ENCODE results near the gene SYNDIG1.

SYNDIG1 gene

DNA sequence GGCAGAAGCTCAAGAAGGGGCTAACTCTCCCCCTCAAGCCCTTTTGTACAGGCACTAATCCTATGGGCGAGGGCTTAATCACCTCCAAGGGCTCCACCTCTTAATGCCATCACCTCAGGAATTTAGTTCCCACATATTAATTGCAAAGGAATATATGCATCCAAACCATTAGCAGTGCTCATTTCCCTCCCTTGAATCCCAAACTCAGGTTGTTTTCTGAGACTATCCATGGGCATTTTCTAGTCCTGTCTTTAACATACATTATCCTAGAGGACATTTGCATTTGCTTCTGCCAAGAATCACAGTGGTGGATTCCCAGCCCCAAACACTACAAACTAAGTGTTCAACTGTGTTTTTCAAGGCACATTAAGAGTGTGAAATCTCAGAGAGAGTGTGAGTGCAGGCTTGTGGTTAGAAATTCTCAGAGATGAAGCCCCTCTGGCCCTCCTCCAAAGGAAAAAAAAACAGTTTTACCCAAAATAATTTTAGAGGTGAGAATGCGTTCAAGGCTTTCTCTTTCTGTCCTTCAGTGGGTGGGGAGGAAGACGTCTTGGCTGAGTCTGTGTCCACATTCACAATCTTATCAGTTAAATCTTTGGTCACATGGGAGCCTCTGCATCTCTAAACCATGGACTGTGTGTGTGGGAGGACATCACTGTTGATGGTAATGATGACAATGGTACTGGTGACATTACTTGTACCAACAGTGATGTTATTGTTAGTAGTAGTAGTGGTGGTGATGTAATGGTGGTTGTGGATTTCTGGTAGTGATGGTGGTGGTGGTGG, 59.3 kb downstream of the SYNDIG1 start:
- no peak for DNase-seq (ENCODE audit: low spot score)

DNA sequence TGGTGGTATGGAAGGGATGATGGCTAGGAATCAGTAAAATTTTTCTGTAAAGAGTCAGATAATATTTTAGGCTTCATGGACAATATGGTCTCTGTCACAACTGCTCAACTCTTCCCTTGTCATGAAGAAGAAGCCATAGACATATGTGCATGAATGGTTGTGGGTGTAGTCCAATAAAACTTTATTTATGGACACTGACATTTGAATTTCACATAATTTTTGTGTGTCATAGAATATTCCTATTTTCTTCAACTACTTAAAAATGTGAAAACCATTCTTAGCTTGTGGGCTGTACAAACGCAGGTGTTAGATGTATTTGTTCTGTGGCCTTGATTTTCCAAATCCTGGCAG, 59.9 kb downstream of the SYNDIG1 start:
- DNase-seq (ENCODE audit: low spot score): no peak

DNA sequence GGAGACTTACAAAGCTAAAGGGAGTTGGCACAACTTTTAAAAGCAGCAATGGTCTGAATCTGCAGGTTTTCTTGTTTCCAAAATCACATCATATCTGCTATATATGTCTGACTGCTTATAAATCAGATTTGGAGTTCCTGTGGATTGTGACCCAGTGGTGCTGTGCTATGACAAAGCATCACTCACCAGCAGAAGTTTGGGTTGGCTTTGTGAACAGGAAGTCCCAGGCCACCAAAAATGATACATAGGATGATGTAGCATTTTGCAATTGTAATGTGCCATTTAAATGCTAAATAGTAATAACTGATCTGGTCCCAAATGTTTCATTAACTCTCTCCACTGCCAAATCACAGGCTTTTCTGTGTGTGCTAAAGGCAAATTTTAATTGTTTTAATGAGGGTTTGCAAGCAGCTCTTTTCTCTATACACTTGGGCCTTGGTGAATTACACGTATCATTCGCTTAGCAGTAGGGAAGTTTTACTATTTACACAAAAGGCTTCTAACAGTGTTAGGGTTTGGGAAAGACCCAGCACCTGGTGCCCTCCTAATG, 60.8 kb downstream of the SYNDIG1 start:
- no peak for DNase-seq (ENCODE audit: low spot score)

DNA sequence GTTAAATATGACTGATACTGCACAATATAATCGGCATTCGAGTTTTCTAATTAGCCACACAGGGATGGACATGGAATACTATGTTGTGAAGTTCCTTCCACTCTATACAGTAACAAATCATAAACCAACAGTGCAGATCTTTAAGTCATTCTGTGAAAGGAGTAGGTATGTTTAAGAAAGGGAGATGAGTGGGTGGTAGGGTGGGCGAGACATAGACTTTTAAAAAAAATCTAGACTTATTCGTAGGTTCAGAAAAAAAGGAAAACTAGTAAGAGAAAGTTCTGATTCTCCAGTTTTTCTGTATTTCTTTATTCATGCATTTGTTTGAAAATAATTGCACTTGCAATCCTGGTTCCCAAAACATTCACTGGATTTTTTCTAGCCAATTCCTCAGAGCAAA, 61.8 kb downstream of the SYNDIG1 start:
- no peak for DNase-seq (ENCODE audit: low spot score)

DNA sequence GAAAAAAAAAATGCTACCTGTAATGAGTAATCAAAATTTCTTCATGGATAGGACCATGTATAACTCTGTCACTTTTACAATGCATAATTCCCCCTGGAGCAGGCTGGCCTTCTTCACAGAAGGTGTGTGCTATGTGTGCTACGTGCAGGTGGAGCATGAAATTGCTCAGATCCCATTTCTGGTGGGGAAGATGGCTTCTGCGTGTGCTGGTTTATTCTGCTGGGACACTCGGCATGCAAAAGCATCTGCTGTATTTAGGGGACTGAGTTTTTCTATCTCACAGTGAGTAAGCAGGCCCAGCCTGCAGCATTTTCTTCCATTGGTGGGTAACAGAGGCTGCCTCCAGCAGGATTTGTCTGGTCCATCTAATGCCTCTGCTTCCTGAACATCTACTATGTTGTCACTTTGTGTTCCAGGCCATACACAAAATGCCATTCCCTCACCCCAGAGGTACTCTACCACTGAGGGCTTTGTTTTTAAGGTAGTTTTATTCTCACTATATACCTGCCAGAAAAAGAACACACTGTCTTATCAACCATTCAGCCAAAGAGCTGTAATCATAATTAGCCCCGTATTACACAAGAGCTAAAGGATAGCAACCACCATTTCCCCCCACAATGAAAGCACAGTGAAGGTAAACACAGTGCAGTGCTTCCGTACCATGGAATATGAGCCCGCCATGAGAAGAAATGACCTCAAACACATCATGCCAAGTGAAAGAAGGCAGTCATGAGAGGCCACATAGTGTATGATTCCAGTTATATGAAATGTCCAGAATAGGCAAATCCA, 62.4 kb downstream of the SYNDIG1 start:
- no peak for DNase-seq (ENCODE audit: low spot score)

DNA sequence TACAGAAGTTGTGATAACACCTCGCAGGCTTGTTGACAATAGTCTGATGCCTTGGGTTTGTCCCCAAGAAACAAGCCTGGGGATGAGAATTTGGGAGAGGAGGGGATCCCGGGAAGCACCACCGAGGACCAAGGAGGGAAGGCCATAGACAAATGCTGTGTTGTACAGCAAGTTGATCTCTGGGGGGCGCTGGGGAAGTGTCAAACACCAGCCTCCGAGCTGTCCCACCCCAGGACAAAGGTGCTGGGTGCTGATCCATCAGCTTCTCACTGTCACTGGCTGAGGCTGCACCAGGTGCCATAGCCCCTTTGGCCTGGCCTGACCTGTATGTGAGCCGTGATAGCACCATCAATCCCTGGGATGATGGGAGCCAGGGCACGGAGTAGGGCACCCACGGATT, 64.0 kb downstream of the SYNDIG1 start:
- DNase-seq (ENCODE audit: low spot score): no peak

DNA sequence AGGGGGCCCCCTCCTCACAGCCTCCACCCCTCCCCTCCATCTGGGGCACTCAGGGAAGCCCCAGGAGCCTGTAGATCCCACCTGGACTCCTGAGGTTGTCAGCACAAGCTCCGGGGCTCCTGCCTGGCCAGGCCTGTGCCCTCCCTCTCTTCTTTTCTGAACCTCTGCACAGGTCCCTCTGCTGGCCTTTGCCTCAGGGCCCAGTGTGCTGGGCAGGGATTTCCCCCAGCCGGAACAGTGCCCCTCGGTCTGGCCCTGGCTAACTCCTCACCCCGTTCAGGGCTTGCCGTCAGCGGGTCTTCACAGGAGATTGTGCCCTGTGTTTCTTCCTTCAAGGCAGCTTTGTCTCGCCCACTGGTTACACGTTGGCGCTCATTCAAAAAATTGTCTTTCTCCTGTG, 64.9 kb downstream of the SYNDIG1 start:
- DNase-seq (ENCODE audit: low spot score): no peak

DNA sequence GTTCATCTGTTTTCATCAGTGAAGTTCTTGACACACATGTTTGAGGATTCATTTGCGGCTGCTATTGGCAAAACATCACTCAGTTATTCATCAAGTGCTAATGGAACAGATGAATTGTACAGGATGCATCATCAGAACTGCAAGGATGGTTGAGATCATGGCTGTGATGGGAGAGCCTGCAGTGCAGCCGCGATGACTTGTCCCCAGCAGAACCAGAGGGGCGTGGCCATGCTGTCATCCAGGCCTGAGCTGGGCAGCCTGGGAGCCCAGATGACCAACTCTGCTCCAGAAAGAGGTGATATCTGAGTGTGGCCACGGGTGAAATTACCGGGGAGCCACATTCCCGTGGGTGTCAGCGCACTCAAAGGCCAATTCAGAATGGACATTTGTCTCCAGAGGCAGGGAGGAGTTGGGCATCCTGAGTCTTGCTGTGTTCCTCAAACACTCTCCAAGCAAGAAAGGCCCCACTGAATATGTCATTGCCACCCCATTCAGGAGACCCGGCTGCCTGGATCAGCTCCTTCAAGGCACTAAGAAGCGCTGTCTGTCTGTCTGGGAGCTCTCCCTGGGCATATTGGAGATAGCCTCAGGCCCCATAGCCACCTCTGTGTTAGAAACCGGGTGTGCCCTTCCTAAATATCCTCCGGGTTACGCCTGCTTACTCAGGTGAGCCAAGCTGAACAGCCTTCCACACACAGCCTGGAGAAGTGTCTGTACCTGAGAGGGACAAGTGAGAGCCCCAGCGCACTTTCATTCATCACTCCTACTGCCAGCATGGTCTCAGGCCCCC, 66.7 kb downstream of the SYNDIG1 start:
- DNase-seq (ENCODE audit: low spot score): no peak

DNA sequence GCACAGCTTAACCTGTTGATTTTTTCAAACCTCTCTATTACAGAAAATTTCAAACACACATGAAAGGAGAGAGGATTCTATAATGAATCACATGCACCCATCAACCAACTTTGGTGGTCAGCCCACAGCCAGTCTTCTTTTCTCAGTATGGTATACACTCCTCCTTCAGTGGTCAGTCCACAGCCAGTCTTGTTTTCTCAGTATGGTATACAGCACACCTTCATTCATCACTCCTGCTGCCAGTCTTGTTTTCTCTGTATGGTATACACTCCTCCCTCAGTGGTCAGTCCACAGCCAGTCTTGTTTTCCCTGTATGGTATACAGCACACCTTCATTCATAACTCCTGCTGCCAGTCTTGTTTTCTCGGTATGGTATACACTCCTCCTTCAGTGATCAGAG, 67.8 kb downstream of the SYNDIG1 start:
- no peak for DNase-seq (ENCODE audit: low spot score)

DNA sequence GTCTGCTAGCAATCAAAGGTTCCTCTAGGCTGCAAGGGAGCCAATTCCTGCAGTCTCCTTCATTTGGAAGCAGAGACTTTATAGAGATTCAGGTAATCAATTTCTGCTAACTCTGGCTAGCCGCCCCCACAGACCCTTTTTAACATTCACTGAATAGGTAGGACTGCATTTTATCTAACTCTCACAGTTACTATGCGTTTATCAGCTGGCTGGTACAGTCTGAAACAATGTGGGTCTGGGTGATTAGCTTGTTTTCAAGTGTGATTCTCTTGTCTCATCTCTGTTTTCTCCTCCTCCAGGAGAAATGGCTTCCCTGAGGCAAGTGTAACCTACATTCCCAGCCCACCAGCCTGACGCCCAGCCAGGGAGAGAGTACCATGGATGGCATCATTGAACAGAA, 73.3 kb downstream of the SYNDIG1 start:
- DNase-seq (ENCODE audit: low spot score): no peak

DNA sequence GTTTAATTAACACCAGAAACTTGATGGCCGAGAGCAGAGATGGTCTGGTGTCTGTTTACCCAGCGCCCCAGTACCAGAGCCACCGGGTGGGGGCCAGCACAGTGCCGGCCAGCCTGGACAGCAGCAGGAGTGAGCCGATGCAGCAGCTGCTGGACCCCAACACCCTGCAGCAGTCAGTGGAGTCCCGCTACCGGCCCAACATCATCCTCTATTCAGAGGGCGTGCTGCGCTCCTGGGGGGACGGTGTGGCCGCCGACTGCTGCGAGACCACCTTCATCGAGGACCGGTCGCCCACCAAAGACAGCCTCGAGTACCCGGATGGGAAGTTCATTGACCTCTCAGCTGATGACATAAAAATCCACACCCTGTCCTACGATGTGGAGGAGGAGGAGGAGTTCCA, 73.7 kb downstream of the SYNDIG1 start:
- no peak for DNase-seq (ENCODE audit: low spot score)

DNA sequence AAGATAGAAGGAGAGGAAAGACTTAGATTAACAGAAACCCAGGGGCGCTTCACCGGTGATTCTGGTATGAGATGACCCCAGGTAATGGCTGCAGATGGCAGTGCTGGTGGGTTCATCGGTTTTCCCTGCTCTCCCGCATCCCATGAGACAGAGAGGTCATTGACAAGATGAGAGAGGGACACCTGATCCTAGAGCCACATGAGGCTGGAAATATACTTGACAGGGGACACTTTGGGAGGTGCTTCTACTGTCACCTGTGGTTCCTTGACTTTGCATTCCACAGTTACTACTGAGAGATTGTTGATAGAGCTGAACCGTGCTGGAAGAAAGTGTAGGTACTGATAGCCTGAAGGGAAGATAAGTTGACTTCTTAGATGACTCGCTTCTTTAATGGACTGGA, 74.3 kb downstream of the SYNDIG1 start:
- no peak for DNase-seq (ENCODE audit: low spot score)

DNA sequence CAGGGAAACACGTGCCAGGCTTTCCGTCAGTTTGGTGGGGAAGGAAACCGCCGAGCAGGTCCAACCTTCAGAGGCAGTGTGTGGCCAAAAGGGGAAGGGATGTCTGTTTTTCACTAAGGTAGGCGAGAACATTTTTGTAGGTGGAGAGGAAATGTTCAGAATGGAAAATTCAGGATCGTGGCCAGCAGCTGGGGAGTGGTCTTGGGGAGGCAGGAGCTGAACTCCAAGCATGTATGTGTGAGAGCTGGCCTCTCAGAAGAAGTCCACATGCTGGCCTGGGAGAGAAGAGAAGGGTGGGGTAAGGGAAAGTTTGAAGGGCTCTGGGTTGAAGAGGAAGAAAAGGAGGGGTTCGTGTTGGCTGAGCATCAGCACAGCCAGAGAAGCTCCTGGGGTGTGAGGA, 74.9 kb downstream of the SYNDIG1 start:
- DNase-seq (ENCODE audit: low spot score): no peak

DNA sequence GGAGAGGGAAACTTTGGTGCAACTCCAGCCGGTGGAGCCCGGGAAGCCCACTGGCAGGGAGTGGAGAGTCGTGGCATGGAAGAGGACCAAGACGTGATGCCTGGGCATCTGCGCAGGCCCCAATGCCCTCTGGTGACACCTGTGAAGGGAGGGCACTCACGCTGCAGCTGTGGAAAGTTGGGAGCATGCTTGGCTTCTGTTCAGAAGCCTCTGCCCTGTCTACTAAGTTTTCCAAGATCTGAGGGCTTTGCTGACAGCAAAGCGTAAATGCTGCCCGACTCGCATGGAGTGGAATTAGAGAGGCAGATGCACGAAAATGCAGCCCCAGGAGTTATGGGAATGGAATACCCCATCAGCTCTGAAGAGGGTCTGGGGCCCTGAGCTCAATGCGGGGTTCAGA, 75.7 kb downstream of the SYNDIG1 start:
- DNase-seq (ENCODE audit: low spot score): no peak

DNA sequence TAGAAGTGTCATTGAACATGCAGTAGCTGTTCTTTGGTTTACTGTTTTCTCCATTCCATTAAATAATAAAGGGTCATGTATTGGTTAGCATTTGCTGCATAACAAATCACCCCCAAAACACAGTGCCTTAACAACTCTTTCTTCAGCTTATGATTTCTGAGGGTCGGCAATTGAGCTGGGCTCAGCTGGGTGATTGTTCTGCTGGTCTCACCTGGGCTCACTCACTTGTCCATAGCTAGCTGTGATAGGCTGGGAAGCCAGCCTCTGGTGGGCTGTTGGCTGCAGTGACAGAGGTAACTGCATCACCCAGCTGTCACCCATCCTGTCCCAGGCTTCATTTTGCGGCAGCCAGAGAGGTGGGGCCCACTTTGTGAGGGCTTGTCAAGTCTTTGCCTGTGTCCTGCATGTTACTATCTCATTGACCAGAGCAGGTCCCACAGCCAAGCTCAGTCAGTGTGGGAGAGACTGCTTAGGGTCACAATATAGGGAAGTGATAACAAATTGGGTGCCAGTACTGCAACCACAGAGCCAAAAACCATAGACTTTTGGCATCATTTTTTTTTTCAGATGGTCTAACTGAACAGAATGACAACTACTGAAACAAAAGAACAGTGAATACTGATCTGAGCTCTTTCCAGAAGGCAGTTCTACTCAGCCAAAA, 76.9 kb downstream of the SYNDIG1 start:
- DNase-seq (ENCODE audit: low spot score): no peak

DNA sequence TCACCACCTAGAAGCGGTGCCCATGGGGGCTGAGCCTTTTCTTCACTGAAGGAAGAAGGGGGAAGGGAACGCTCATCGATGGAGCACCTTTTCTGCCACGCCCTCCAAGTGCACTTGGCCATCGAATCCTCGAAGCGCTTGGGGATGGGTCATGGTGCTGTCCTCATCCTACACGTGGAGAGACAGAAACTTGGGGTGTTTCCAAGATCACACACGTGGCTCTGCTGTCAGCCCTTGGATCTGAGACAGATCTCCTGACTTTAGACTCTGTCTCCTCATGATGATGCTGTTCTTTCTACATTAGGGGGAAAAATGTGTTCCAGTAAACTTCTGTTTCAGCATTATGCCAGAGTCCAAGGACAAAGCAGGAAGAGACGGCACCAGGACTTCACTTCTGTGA, 78.5 kb downstream of the SYNDIG1 start:
- no peak for DNase-seq (ENCODE audit: low spot score)

DNA sequence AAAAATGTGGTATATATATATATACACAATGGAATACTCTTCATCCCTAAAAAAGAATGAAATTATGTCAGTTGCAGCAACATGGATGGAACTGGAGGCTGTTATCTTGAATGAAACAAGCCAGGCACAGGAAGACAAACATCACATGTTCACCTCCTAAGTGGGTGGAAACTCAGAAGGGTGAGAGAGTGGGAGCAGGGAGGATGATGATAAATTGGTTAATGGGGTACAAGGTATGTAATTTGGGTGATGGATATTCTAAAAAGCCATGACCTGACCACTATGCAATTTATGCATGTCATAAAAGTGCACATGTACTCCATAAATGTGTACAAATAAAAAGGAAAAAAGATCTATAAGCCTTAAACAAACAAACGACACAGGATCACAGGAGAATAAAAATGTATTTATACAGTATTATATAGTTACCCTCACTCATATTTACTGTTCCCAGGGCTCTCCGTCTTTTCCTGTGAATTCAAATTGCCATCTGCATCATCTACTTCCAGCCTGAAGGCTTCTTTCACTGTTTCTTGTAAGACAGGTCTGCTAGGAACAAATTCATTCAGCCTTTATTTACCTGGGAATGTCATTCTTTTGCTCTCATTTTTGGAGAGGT, 89.8 kb downstream of the SYNDIG1 start:
- no peak for DNase-seq (ENCODE audit: low spot score)

DNA sequence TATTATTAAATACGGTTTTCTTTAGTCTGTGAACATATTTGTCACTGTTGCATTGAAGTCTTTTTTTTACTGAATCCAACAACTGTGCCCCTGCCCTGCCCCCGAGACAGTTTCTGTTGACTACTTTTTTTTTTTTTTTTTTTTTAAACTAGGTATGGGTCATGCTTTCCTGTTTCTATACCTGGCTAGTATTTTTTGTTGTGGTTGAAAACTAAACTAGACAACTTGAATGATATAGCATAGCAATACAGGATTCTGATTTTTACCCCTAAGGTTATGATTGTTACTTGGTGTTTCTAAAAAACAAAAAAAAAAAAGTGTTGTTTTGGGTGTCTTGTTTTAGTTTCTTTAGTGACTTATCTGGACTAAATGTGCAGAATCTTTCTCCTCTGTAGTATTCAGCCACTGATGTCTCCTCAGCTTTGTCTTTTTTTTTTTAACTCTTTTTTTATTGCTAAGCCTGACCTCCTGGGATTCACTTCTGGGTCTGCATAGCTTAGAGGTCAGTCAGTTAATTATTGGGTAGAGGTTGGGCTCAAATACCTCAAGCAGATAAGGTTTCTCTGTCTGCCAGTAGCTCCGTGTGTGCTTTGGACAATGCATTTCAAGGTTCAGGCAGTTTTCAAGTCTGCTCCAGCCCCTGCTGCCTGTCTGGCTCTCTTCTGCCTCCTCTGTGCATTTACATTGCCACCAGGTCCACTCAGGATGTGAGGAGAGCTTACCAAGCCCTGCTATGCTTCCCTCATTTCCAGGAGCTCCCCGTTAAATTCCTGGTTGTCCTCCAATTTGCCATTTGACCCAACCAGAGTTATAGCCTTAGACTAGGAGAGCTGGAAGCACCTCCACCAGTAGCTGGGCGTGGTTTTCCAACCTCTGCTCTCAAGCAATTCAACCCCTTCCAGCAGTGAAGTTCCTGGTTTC, 91.4 kb downstream of the SYNDIG1 start:
- DNase-seq (ENCODE audit: low spot score): no peak

DNA sequence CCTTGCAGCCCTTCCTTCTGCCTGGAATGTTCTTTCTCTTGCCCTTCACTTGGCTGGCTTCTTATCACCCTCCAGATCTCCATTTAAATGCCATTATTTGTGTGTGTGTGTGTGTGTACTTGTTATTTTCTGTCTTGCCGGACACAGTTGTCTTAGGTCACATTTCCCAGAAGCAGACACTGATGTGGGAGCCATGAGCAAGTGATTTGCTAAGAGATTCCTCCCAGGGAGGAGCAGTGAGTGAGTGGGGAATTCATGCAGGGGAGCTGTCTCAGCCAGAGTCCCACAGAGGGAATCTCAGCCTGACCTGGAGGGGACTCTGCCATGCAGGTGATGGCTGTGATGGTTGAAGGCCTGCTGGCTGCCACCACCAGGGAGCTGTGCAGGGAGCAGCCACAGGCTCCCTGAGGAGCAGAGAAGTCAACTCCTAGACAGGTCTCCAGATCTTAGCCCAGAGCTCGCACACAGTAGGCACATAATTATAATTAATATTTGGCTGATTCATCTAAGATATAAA, 96.5 kb downstream of the SYNDIG1 start:
- no peak for DNase-seq (ENCODE audit: low spot score)

DNA sequence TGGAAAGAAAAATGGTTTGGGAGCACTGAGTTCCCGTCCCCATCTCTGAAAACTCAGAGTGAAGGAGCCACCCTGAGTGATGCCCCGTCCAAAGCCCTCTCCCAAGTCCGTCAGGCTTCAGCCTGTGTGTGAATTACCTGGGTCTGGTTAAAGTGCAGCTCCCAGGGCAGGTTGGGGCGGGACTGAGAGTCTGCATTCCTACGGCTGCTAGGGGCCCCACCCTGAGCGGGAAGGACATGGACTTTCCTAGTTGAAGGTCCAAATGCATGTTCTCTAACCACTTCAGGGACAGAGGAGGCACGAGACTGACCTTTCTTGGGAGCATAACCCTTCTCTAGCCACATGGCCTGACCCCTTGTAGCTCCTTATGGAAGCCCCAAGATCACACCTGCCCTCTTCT, 97.2 kb downstream of the SYNDIG1 start:
- no peak for DNase-seq (ENCODE audit: low spot score)
